Transverse colon (tissue), 4 donors: ENCODE results near the gene DISP3. TPM values are rescaled to one million over a fixed set of nuclear protein-coding genes. Genes with fewer than 3 reads are reported as not detected.

Experiments used
- DNase-seq: peaks from one replicate; pipeline ENCODE4 v3.0.0-alpha.2; 2019
- H3K27ac ChIP-seq, 4 donors: fragments of 200-600 bp; sonication (generic); 2 replicates each; pipeline ENCODE4 v1.5.1; 2016 to 2018; ENCODE audit warnings: inconsistent platforms in 4 of 4
- H3K27me3 ChIP-seq: fragments of 200-600 bp; sonication (generic); 2 replicates; pipeline ENCODE4 v1.5.1; 2017; ENCODE audit warnings: inconsistent platforms
- H3K36me3 ChIP-seq, 4 donors: fragments of 200-600 bp; sonication (generic); 2 replicates each; pipeline ENCODE4 v1.5.1; 2017 to 2019; ENCODE audit warnings: inconsistent platforms in 4 of 4
- H3K4me1 ChIP-seq, 4 donors: fragments of 200-600 bp; sonication (generic); 2 replicates each; pipeline ENCODE4 v1.5.1; 2017 to 2020; ENCODE audit warnings: inconsistent platforms in 4 of 4
- H3K4me3 ChIP-seq, 4 donors: fragments of 200-600 bp; sonication (generic); 1 replicate in 1 of 4; 2 replicates in 3 of 4; pipeline versions ENCODE4 v1.5.1 to v1.6.1; 2017 to 2019; ENCODE audit warnings: inconsistent platforms in 4 of 4
- H3K9me3 ChIP-seq, 2 donors: fragments of 200-600 bp; sonication (generic); 2 replicates each; pipeline ENCODE4 v1.5.1; 2017 to 2019; ENCODE audit warnings: inconsistent platforms in 2 of 2
- EP300 ChIP-seq: sonication (generic); formaldehyde crosslinking; IDR thresholded peaks from one replicate; pipeline ENCODE4 v1.6.1; 2017; ENCODE audit warnings: antibody characterized with exemption, low read depth
- POLR2A ChIP-seq: fragments of 450-650 bp; IDR thresholded peaks from one replicate; pipeline ENCODE4 v1.6.1; 2016; ENCODE audit warnings: antibody characterized with exemption, mild to moderate bottlenecking, moderate library complexity
- POLR2AphosphoS5 ChIP-seq, 3 donors: sonication (generic); formaldehyde crosslinking; IDR thresholded peaks; one replicate each; pipeline ENCODE4 v1.6.1; 2016; ENCODE audit warnings: antibody characterized with exemption in 3 of 3
- WGBS, 2 donors: methylation state at CpG; one replicate each; pipeline ENCODE4 v1.1.5; 2018; ENCODE audit warnings: low coverage in 1 of 2; 5-methylcytosine and 5-hydroxymethylcytosine counted together
- in situ Hi-C, 4 donors: fragments of 200-750 bp; cut with MboI; loops; one replicate each; pipeline versions ENCODE4 v1.15.0 to v1.15.1; 2017; ENCODE audit warnings: low sequenced_read_pairs in 3 of 4, low pct_ligation_motif_present in 1 of 4, low pct_unique_long_range_greater_than_20kb in 1 of 4
- intact Hi-C: fragments of 100-400 bp; cut with DNase I; formaldehyde crosslinking; loops from one replicate; pipeline ENCODE4 v1.15.1; 2023; ENCODE audit warnings: low total_unique reads
- total RNA-seq, 4 donors: library from RNA; depleted of rRNA; stranded (reverse); fragments of >200 nt; gene quantifications; one replicate each; pipeline ENCODE4 v1.1.0, GENCODE V29; 2016
- TF ChIP-seq, protein P1 (sequence below), 5 experiments: fragments of 200-600 bp in 3 of 5; fragments of 450-650 bp in 2 of 5; sonication (generic) in 3 of 5; IDR thresholded peaks; 1 replicate in 2 of 5; 2 replicates in 3 of 5; pipeline ENCODE4 v1.5.1; 2016 to 2017; ENCODE audit warnings: antibody characterized with exemption in 5 of 5, inconsistent platforms in 3 of 5, mild to moderate bottlenecking in 2 of 5, moderate library complexity in 1 of 5

DISP3 gene
- total RNA-seq, 4 donors from 2014 or later, result under 0.01 to 2.6 (median 0.16) TPM; not detected in 1

DNA sequence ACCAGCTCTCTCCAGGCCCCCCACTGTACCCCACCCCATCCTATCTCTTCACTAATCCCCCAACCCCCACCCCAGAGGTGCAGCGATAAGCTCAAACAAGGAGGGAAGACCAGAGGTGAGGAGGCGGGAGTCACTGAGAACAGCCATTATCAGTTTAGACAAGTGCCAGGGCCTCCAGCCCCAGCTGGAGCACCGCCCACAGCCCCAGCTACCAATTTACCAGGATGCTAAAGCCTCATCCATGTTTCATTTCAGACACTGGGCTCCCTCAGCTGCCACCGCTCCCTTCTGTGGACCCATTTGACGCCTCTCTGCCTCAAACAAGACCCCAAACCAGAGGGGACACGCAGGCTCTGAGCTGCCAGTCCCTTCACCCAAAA, 80.6 kb downstream of the DISP3 start:
- in situ Hi-C loops, result no loop called here
- TF ChIP-seq, protein P1, sequence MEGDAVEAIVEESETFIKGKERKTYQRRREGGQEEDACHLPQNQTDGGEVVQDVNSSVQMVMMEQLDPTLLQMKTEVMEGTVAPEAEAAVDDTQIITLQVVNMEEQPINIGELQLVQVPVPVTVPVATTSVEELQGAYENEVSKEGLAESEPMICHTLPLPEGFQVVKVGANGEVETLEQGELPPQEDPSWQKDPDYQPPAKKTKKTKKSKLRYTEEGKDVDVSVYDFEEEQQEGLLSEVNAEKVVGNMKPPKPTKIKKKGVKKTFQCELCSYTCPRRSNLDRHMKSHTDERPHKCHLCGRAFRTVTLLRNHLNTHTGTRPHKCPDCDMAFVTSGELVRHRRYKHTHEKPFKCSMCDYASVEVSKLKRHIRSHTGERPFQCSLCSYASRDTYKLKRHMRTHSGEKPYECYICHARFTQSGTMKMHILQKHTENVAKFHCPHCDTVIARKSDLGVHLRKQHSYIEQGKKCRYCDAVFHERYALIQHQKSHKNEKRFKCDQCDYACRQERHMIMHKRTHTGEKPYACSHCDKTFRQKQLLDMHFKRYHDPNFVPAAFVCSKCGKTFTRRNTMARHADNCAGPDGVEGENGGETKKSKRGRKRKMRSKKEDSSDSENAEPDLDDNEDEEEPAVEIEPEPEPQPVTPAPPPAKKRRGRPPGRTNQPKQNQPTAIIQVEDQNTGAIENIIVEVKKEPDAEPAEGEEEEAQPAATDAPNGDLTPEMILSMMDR (IDR thresholded peaks at IDR 0.05), result no peak
- TF ChIP-seq POLR2AphosphoS5 (IDR thresholded peaks at IDR 0.05) (no peak), EP300 (no peak), POLR2A (no peak)
- peaks cover 78% of the 10 kb centered on the region for H3K27me3 ChIP-seq
- H3K4me1 ChIP-seq, result no peaks in the 10 kb centered on the region
- intact Hi-C loops, result no loop called here
- DNase-seq, result no peak
- no peak overlapping the region for H3K4me3 ChIP-seq
- WGBS, 2 donors, result 57 to 80% methylated on average over 3 to 6 of the region's 6 CpGs
- H3K9me3 ChIP-seq, result no peaks in the 10 kb centered on the region
- no peak overlapping the region for H3K27ac ChIP-seq
- H3K36me3 ChIP-seq, result no peaks in the 10 kb centered on the region

GRCh38 chr1:11560061-11560460, 81.1 kb downstream of the DISP3 start:
- H3K36me3 ChIP-seq, result no peaks in the 10 kb centered on the region
- peaks cover 74% of the 10 kb centered on the region for H3K27me3 ChIP-seq
- H3K27ac ChIP-seq, result no peak overlapping the region
- TF ChIP-seq POLR2AphosphoS5 (IDR thresholded peaks at IDR 0.05) (no peak), EP300 (no peak), POLR2A (no peak)
- TF ChIP-seq, protein P1 (IDR thresholded peaks at IDR 0.05), result no peak
- H3K4me3 ChIP-seq, result no peak overlapping the region
- no peaks in the 10 kb centered on the region for H3K9me3 ChIP-seq
- no peak for DNase-seq
- intact Hi-C loops (no loop called here), in situ Hi-C loops (no loop called here)
- 81% methylated on average over 8 of the region's 8 CpGs; no CpG with 5 or more reads in 1 of the 2 donors for WGBS, 2 donors
- H3K4me1 ChIP-seq, result no peaks in the 10 kb centered on the region

DNA sequence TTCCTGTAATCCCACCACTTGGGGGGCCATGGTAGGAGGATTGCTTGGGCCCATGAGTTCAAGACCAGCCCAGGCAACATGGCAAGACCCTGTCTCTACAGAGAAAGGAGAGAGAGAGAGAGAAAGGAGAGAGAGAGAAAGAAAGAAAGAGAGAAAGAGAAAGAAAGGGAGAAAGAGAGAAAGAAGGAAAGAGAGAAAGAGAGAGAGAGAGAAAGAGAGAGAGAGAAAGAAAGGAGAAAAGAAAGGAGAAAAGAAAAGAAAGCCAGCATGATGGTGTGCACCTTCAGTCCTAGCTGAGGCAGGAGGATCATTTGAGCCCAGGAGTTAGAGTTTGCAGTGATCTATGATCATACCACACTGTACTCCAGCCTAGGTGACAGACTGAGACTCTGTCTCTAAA, 82.8 kb downstream of the DISP3 start:
- Histone ChIP-seq H3K9me3 (no peaks in the 10 kb centered on the region), H3K27ac (no peak overlapping the region), H3K4me1 (no peaks in the 10 kb centered on the region), H3K4me3 (no peak overlapping the region), H3K36me3 (no peaks in the 10 kb centered on the region), H3K27me3 (peaks cover 64% of the 10 kb centered on the region)
- in situ Hi-C loops (no loop called here), intact Hi-C loops (no loop called here)
- TF ChIP-seq, protein P1 (IDR thresholded peaks at IDR 0.05), result no peak
- TF ChIP-seq EP300 (no peak), POLR2AphosphoS5 (IDR thresholded peaks at IDR 0.05) (no peak), POLR2A (no peak)
- DNase-seq, result no peak

DNA sequence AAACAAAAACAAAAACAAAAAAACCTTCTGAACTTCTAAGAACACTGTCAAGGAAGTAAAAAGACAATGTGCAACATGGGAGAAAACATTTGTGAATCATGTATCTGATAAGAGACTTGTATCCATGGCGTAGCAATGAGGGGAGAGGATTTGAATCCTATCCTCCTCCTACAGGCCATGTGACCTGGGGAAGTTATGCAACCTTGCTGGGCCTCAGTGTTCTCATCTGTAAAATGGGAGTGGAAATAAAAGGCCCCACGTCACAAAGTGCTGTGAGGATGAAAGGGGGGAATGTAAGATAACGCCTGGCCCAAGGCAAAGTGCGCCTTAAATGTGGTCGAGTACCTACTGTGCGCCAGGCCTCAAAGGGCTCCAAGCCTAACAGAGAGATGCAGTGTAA, 83.7 kb downstream of the DISP3 start:
- DNase-seq, result no peak
- WGBS, 2 donors, result 88 to 91% methylated on average over 3 to 6 of the region's 6 CpGs
- Histone ChIP-seq H3K27me3 (peaks cover 58% of the 10 kb centered on the region), H3K4me3 (no peak overlapping the region), H3K4me1 (no peaks in the 10 kb centered on the region), H3K9me3 (no peaks in the 10 kb centered on the region), H3K27ac (no peak overlapping the region), H3K36me3 (no peaks in the 10 kb centered on the region)
- intact Hi-C loops, result no loop called here
- in situ Hi-C loops, result no loop called here
- TF ChIP-seq POLR2AphosphoS5 (IDR thresholded peaks at IDR 0.05) (no peak), EP300 (no peak), POLR2A (no peak)
- TF ChIP-seq, protein P1 (IDR thresholded peaks at IDR 0.05), result no peak
